K562 (cell line): ENCODE results near the gene HMGB2. TPM values are rescaled to one million over a fixed set of nuclear protein-coding genes. Genes with fewer than 3 reads are reported as not detected.

Experiments used
- ATF3 ChIP-seq, 2 experiments: fragments of 450-650 bp in 1 of 2; sonication (generic) in 1 of 2; formaldehyde crosslinking in 1 of 2; IDR thresholded peaks in 1 of 2; conservative IDR thresholded peaks in 1 of 2; 2 replicates each; pipeline versions ENCODE4 v1.6.1 to v1.8.1; 2016 to 2023; ENCODE audit warnings: mild to moderate bottlenecking in 2 of 2, moderate library complexity in 2 of 2, inconsistent platforms in 1 of 2, missing genetic modification reagents in 1 of 2
- CBFA2T2 ChIP-seq: fragments of 450-650 bp; conservative IDR thresholded peaks from 2 replicates; pipeline ENCODE4 v1.6.1; 2017; ENCODE audit warnings: mild to moderate bottlenecking
- DACH1 ChIP-seq: fragments of 450-650 bp; IDR thresholded peaks from 2 replicates; pipeline ENCODE4 v1.6.1; 2018; ENCODE audit not compliant: partially characterized antibody
- DDX20 ChIP-seq: fragments of 450-650 bp; IDR thresholded peaks from 2 replicates; pipeline ENCODE4 v1.6.1; 2016; ENCODE audit warnings: missing genetic modification characterization, low read depth, mild to moderate bottlenecking, missing compliant biosample characterization, moderate library complexity
- E2F6 ChIP-seq, 2 experiments: IDR thresholded peaks; 2 replicates each; pipeline ENCODE4 v1.6.1; 2011; ENCODE audit warnings: borderline replicate concordance in 1 of 2, control low read depth in 1 of 2, low read depth in 1 of 2, low read length in 1 of 2, mild to moderate bottlenecking in 1 of 2, mixed read lengths in 1 of 2, moderate library complexity in 1 of 2; ENCODE audit not compliant: insufficient read depth in 1 of 2, insufficient read length in 1 of 2, poor library complexity in 1 of 2, severe bottlenecking in 1 of 2; ENCODE audit errors: extremely low read depth in 1 of 2
- ELF1 ChIP-seq: fragments of 200-800 bp; sonication (Bioruptor generic); IDR thresholded peaks from 2 replicates; pipeline ENCODE4 v1.6.1; 2016; ENCODE audit warnings: missing genetic modification characterization, missing compliant biosample characterization
- ELF4 ChIP-seq: fragments of 450-650 bp; formaldehyde crosslinking; IDR thresholded peaks from 2 replicates; pipeline ENCODE4 v1.4.0; 2022; ENCODE audit warnings: missing genetic modification characterization
- FIP1L1 ChIP-seq: fragments of 200-400 bp; formaldehyde crosslinking; IDR thresholded peaks from 2 replicates; pipeline ENCODE4 v1.6.1; 2018; ENCODE audit warnings: mild to moderate bottlenecking, low read depth, low read length; ENCODE audit not compliant: poor library complexity, severe bottlenecking
- FOS ChIP-seq: IDR thresholded peaks from 3 replicates; pipeline ENCODE4 v1.6.1; 2011; ENCODE audit not compliant: insufficient read length; ENCODE audit errors: extremely low read depth
- NCOA1 ChIP-seq: fragments of 450-650 bp; IDR thresholded peaks from 2 replicates; pipeline ENCODE4 v1.6.1; 2016; ENCODE audit warnings: low read depth
- NFE2 ChIP-seq: IDR thresholded peaks from 2 replicates; pipeline ENCODE4 v1.6.1; 2014; ENCODE audit warnings: antibody characterized with exemption, low read depth
- NFYB ChIP-seq: IDR thresholded peaks from 2 replicates; pipeline ENCODE4 v1.6.1; 2011; ENCODE audit warnings: mild to moderate bottlenecking, moderate library complexity; ENCODE audit not compliant: insufficient read length; ENCODE audit errors: extremely low read depth
- POLR2B ChIP-seq: fragments of 450-650 bp; IDR thresholded peaks from 2 replicates; pipeline ENCODE4 v1.6.1; 2018; ENCODE audit warnings: low read depth; ENCODE audit not compliant: partially characterized antibody
- SRSF3 ChIP-seq: fragments of 200-400 bp; formaldehyde crosslinking; IDR thresholded peaks from 2 replicates; pipeline ENCODE4 v1.6.1; 2016; ENCODE audit warnings: mild to moderate bottlenecking, low read length, moderate library complexity; ENCODE audit not compliant: insufficient read depth
- TRIM25 ChIP-seq: fragments of 450-650 bp; IDR thresholded peaks from 2 replicates; pipeline ENCODE4 v1.7.0; 2016; ENCODE audit warnings: borderline replicate concordance
- TSC22D4 ChIP-seq: fragments of 450-650 bp; IDR thresholded peaks from 2 replicates; pipeline ENCODE4 v1.6.1; 2016; ENCODE audit warnings: missing genetic modification characterization, missing biosample characterization, control low read depth
- ZBTB49 ChIP-seq: sonication (generic); formaldehyde crosslinking; IDR thresholded peaks from 2 replicates; pipeline ENCODE4 v1.8.0; 2022; ENCODE audit warnings: missing genetic modification reagents, mild to moderate bottlenecking, borderline replicate concordance
- ZNF224 ChIP-seq: sonication (generic); formaldehyde crosslinking; IDR thresholded peaks from 2 replicates; pipeline ENCODE4 v1.8.0; 2022; ENCODE audit warnings: mild to moderate bottlenecking, missing genetic modification reagents
- ZNF384 ChIP-seq: IDR thresholded peaks from 2 replicates; pipeline ENCODE4 v1.6.1; 2012; ENCODE audit warnings: low read depth, low read length, improper control_type of control experiment
- ZNF695 ChIP-seq: fragments of 450-650 bp; formaldehyde crosslinking; IDR thresholded peaks from 2 replicates; pipeline ENCODE4 v1.4.0; 2020; ENCODE audit warnings: mild to moderate bottlenecking, moderate library complexity
- ZNF75A ChIP-seq: fragments of 450-650 bp; formaldehyde crosslinking; IDR thresholded peaks from 2 replicates; pipeline ENCODE4 v1.4.0; 2020; ENCODE audit warnings: mild to moderate bottlenecking
- ZSCAN32 ChIP-seq: fragments of 450-650 bp; formaldehyde crosslinking; IDR thresholded peaks from 2 replicates; pipeline ENCODE4 v1.4.0; 2020; ENCODE audit warnings: mild to moderate bottlenecking, moderate library complexity
- polyA plus RNA-seq, 8 experiments: library from polyadenylated mRNA; depleted of rRNA in 4 of 8; stranded (reverse) in 5 of 8; unstranded in 3 of 8; fragments of >200 nt; fragmentation: Nextera tagmentation in 2 of 8; fragmentation: Illumina TruSeq in 1 of 8; extraction: Ambion mirVana in 2 of 8; extraction: Trizol in 1 of 8; gene quantifications; 2 replicates each; pipeline versions ENCODE4 v1.2.1 to v1.2.3, GENCODE V29; 2011 to 2014; ENCODE audit warnings: inconsistent platforms in 1 of 8, missing spikeins in 1 of 8
- total RNA-seq, 7 experiments: library from RNA; depleted of rRNA in 6 of 7; stranded (reverse); fragments of >200 nt in 6 of 7; fragmentation: Illumina TruSeq in 2 of 7; extraction: Trizol in 2 of 7; gene quantifications; 2 replicates each; pipeline versions ENCODE4 v1.2.1 to v1.2.3, GENCODE V29; 2011 to 2021; ENCODE audit warnings: low replicate concordance in 1 of 7

HMGB2 gene
- total and polyA plus RNA-seq, 9 of the 15 experiments (the other 6 are each of a cell fraction or from before 2014, with no cell fraction given): 309 to 822 (median 626) TPM

GRCh38 chr4:173334085-173334890 lies at the start of gene HMGB2 (continued):
- TF ChIP-seq ELF1 (tag): no peak
- TF ChIP-seq DACH1: no peak
- no peak for TF ChIP-seq ZNF75A (CRISPR knock-in tag)
- TF ChIP-seq TRIM25: no peak
- peak; percentile 98 for TF ChIP-seq NFYB
- TF ChIP-seq ATF3 (IDR thresholded peaks at IDR 0.05): peak; percentile 19; the same call in 1 of the 2 replicates
- TF ChIP-seq ATF3 (CRISPR knock-in tag; conservative IDR thresholded peaks at IDR 0.05): peak; percentile 80
- TF ChIP-seq SRSF3: peak; percentile 99
- peak; percentile 98 for TF ChIP-seq POLR2B
- TF ChIP-seq FIP1L1: peak; percentile 90
- TF ChIP-seq FOS: peak; percentile 91
- TF ChIP-seq DDX20 (tag): no peak
- TF ChIP-seq E2F6 (IDR thresholded peaks at IDR 0.05; ENCODE audit: borderline replicate concordance in 1 of 2, extremely low read depth in 1 of 2, insufficient read depth in 1 of 2, insufficient read length in 1 of 2, low read depth in 1 of 2, low read length in 1 of 2, poor library complexity in 1 of 2, severe bottlenecking in 1 of 2): peak; percentile 45 to 85
- peak; percentile 17; the same call in 1 of the 2 replicates for TF ChIP-seq ZSCAN32 (CRISPR knock-in tag)
- TF ChIP-seq TSC22D4 (tag): no peak
- no peak for TF ChIP-seq ZNF384
- TF ChIP-seq ZNF695 (CRISPR knock-in tag): no peak
- TF ChIP-seq NCOA1: no peak; the same call in 1 of the 2 replicates
- TF ChIP-seq ELF4 (CRISPR knock-in tag): no peak
- TF ChIP-seq CBFA2T2: no peak
- TF ChIP-seq ZBTB49 (CRISPR knock-in tag): no peak
- TF ChIP-seq ZNF224 (CRISPR knock-in tag): no peak
- no peak for TF ChIP-seq NFE2
